Measurements from ENCODE around the gene TTC34.

The TTC34 gene

GRCh38 chr1:2624735-2625300 lies 176.7 kb downstream of the TTC34 start:
- in situ Hi-C loops (cut with HindIII; ENCODE audit: low sequenced_read_pairs) = no loop called here
- TF ChIP-seq CTCF (IDR thresholded peaks at IDR 0.05; ENCODE audit: low read depth, low read length) = no peak
- no peak overlapping the region for H3K4me3 ChIP-seq (ENCODE audit: low read depth, low read length)
- no peak for DNase-seq (ENCODE audit: low read depth, low spot score)

- no peak for DNase-seq (ENCODE audit: low read depth, low spot score)
- TF ChIP-seq CTCF (IDR thresholded peaks at IDR 0.05; ENCODE audit: low read depth, low read length) = no peak
- in situ Hi-C loops (cut with HindIII; ENCODE audit: low sequenced_read_pairs) = no loop called here
- H3K4me3 ChIP-seq (ENCODE audit: low read depth, low read length) = no peak overlapping the region
Measured at GRCh38 chr1:2623571-2624337, 177.7 kb downstream of the TTC34 start.

- no peak for DNase-seq (ENCODE audit: low read depth, low spot score)
- no peak for TF ChIP-seq CTCF (IDR thresholded peaks at IDR 0.05; ENCODE audit: low read depth, low read length)
- in situ Hi-C loops (cut with HindIII; ENCODE audit: low sequenced_read_pairs) = no loop called here
- no peak overlapping the region for H3K4me3 ChIP-seq (ENCODE audit: low read depth, low read length)
Measured at GRCh38 chr1:2617971-2618470, 183.5 kb downstream of the TTC34 start.

- in situ Hi-C loops (cut with HindIII; ENCODE audit: low sequenced_read_pairs) = no loop called here
- no peak for DNase-seq (ENCODE audit: low read depth, low spot score)
- no peak overlapping the region for H3K4me3 ChIP-seq (ENCODE audit: low read depth, low read length)
- TF ChIP-seq CTCF (IDR thresholded peaks at IDR 0.05; ENCODE audit: low read depth, low read length) = no peak
Measured at GRCh38 chr1:2614145-2614544, 187.3 kb downstream of the TTC34 start.

GRCh38 chr1:2612591-2613365 lies 188.7 kb downstream of the TTC34 start:
- in situ Hi-C loops (cut with HindIII; ENCODE audit: low sequenced_read_pairs) = no loop called here
- no peak for TF ChIP-seq CTCF (IDR thresholded peaks at IDR 0.05; ENCODE audit: low read depth, low read length)
- DNase-seq (ENCODE audit: low read depth, low spot score) = no peak
- no peak overlapping the region for H3K4me3 ChIP-seq (ENCODE audit: low read depth, low read length)

- no peak for TF ChIP-seq CTCF (IDR thresholded peaks at IDR 0.05; ENCODE audit: low read depth, low read length)
- H3K4me3 ChIP-seq (ENCODE audit: low read depth, low read length) = no peak overlapping the region
- DNase-seq (ENCODE audit: low read depth, low spot score) = no peak
- in situ Hi-C loops (cut with HindIII; ENCODE audit: low sequenced_read_pairs) = no loop called here
Measured at GRCh38 chr1:2611621-2612437, 189.7 kb downstream of the TTC34 start.
